IMR-90 (cell line): Measurements from ENCODE around the gene STAT5B. TPM values are rescaled to one million over a fixed set of nuclear protein-coding genes. Genes with fewer than 3 reads are reported as not detected.

Source experiments
- ATAC-seq: fragments of 200-7000 bp; cut with Tn5 transposase; 2 replicates; pipeline ENCODE4 v1.9.1; 2020; ENCODE audit warnings: low read depth, mild to moderate bottlenecking, moderate library complexity
- BruUV-seq: library from RNA; stranded (reverse); fragments of 400-500 nt; replicated peaks from 2 replicates; lab custom pipeline; 2021; lab: Mats Ljungman, UMichigan
- CTCF ChIA-PET: fragments of 300-600 bp; formaldehyde crosslinking; extraction: SDS; loops from one replicate; lab custom pipeline; 2021; ENCODE audit warnings: antibody characterized with exemption; lab: Yijun Ruan, JAX
- POLR2A ChIA-PET: fragments of 300-600 bp; sonication (Branson Sonifier 250); formaldehyde crosslinking; loops from one replicate; lab custom pipeline; 2022; ENCODE audit warnings: antibody characterized with exemption; ENCODE audit not compliant: unreplicated experiment; lab: Charles Lee
- DNase-seq: peaks from one replicate; pipeline ENCODE4 v3.0.0; 2013
- H2AFZ ChIP-seq: replicated peaks from 2 replicates; pipeline ENCODE3; 2013; ENCODE audit warnings: low read length, mild to moderate bottlenecking; ENCODE audit not compliant: poor library complexity
- H2AK5ac ChIP-seq: 2 replicates; pipeline ENCODE4 v1.6.1; 2013; ENCODE audit warnings: low read depth, low read length, inconsistent platforms
- H2AK9ac ChIP-seq: replicated peaks from 2 replicates; pipeline ENCODE3; 2013; ENCODE audit warnings: mild to moderate bottlenecking, low read depth, low read length, moderate library complexity; ENCODE audit not compliant: poor library complexity
- H2BK120ac ChIP-seq: 2 replicates; pipeline ENCODE4 v1.6.1; 2013; ENCODE audit warnings: low read depth, low read length, inconsistent platforms
- H2BK15ac ChIP-seq: 3 replicates; pipeline ENCODE4 v1.6.1; 2013; ENCODE audit warnings: low read depth, low read length, inconsistent platforms
- H2BK20ac ChIP-seq: 2 replicates; pipeline ENCODE4 v1.6.1; 2013; ENCODE audit warnings: low read depth, mild to moderate bottlenecking, inconsistent platforms, low read length, moderate library complexity
- H2BK5ac ChIP-seq: 2 replicates; pipeline ENCODE4 v1.6.1; 2013; ENCODE audit warnings: mild to moderate bottlenecking, low read depth, low read length, inconsistent platforms; ENCODE audit not compliant: poor library complexity, severe bottlenecking
- H3K14ac ChIP-seq: replicated peaks from 2 replicates; pipeline ENCODE4 v1.6.1; 2013; ENCODE audit warnings: low read depth, low read length, inconsistent platforms
- H3K18ac ChIP-seq: 2 replicates; pipeline ENCODE4 v1.6.1; 2013; ENCODE audit warnings: low read depth, low read length, control low read depth
- H3K23ac ChIP-seq: 2 replicates; pipeline ENCODE4 v1.6.1; 2013; ENCODE audit warnings: low read depth, low read length, inconsistent platforms
- H3K27ac ChIP-seq: 2 replicates; pipeline ENCODE4 v1.5.1; 2013; ENCODE audit warnings: mild to moderate bottlenecking, control low read depth, low read length; ENCODE audit not compliant: insufficient read depth
- H3K27me3 ChIP-seq: 2 replicates; pipeline ENCODE4 v1.6.1; 2013; ENCODE audit warnings: low read length; ENCODE audit not compliant: control insufficient read depth, insufficient read depth
- H3K36me3 ChIP-seq: 2 replicates; pipeline ENCODE4 v1.6.1; 2013; ENCODE audit warnings: low read length, mixed read lengths; ENCODE audit not compliant: control insufficient read depth, insufficient read depth
- H3K4ac ChIP-seq: 2 replicates; pipeline ENCODE4 v1.6.1; 2013; ENCODE audit warnings: low read depth, low read length, inconsistent platforms
- H3K4me1 ChIP-seq: 2 replicates; pipeline ENCODE4 v1.6.1; 2013; ENCODE audit warnings: low read length, mixed read lengths; ENCODE audit not compliant: control insufficient read depth, insufficient read depth
- H3K4me2 ChIP-seq: 2 replicates; pipeline ENCODE4 v1.6.1; 2013; ENCODE audit warnings: low read depth, mild to moderate bottlenecking, control low read depth, low read length, moderate library complexity
- H3K4me3 ChIP-seq: 2 replicates; pipeline ENCODE4 v1.5.1; 2013; ENCODE audit warnings: low read depth, mild to moderate bottlenecking, control low read depth, low read length, moderate library complexity; ENCODE audit not compliant: insufficient read depth
- H3K56ac ChIP-seq: 2 replicates; pipeline ENCODE4 v1.6.1; 2013; ENCODE audit warnings: low read length, inconsistent platforms; ENCODE audit not compliant: insufficient read depth; ENCODE audit errors: extremely low read depth
- H3K79me1 ChIP-seq, 2 experiments: 2 replicates each; pipeline ENCODE4 v1.6.1; 2013; ENCODE audit warnings: low read length in 2 of 2, inconsistent platforms in 1 of 2, low read depth in 1 of 2
- H3K9ac ChIP-seq: 2 replicates; pipeline ENCODE4 v1.6.1; 2013; ENCODE audit warnings: low read depth, low read length, control low read depth
- H3K9me1 ChIP-seq: 2 replicates; pipeline ENCODE4 v1.6.1; 2013; ENCODE audit warnings: low read length, inconsistent platforms; ENCODE audit not compliant: insufficient read depth
- H3K9me3 ChIP-seq: 2 replicates; pipeline ENCODE4 v1.6.1; 2013; ENCODE audit warnings: low read length; ENCODE audit not compliant: control insufficient read depth, insufficient read depth
- H4K20me1 ChIP-seq: 2 replicates; pipeline ENCODE4 v1.6.1; 2013; ENCODE audit warnings: low read length, inconsistent platforms; ENCODE audit not compliant: insufficient read depth
- H4K5ac ChIP-seq: 2 replicates; pipeline ENCODE4 v1.6.1; 2013; ENCODE audit warnings: mild to moderate bottlenecking, low read depth, low read length, control low read depth
- H4K8ac ChIP-seq, 2 experiments: 2 replicates each; pipeline ENCODE4 v1.6.1; 2013; ENCODE audit warnings: low read depth in 2 of 2, low read length in 2 of 2, control low read depth in 1 of 2, inconsistent platforms in 1 of 2
- H4K91ac ChIP-seq: 2 replicates; pipeline ENCODE4 v1.6.1; 2013; ENCODE audit warnings: low read depth, low read length, inconsistent platforms; ENCODE audit not compliant: insufficient read depth
- BHLHE40 ChIP-seq: fragments of 150-350 bp; IDR thresholded peaks from 2 replicates; pipeline ENCODE4 v1.6.1; 2016; ENCODE audit warnings: mild to moderate bottlenecking, low read depth, low read length
- CEBPB ChIP-seq: IDR thresholded peaks from 2 replicates; pipeline ENCODE4 v1.6.1; 2012; ENCODE audit warnings: low read depth, low read length, improper control_type of control experiment
- CHD1 ChIP-seq: IDR thresholded peaks from 2 replicates; pipeline ENCODE4 v1.6.1; 2012; ENCODE audit warnings: low read depth, low read length, improper control_type of control experiment
- FOS ChIP-seq: fragments of 150-350 bp; IDR thresholded peaks from 2 replicates; pipeline ENCODE4 v1.6.1; 2016; ENCODE audit warnings: low read depth, low read length
- MAFK ChIP-seq: IDR thresholded peaks from 2 replicates; pipeline ENCODE4 v1.6.1; 2012; ENCODE audit warnings: low read depth, low read length, improper control_type of control experiment
- MAZ ChIP-seq: IDR thresholded peaks from 2 replicates; pipeline ENCODE4 v1.6.1; 2012; ENCODE audit warnings: low read depth, mild to moderate bottlenecking, low read length, improper control_type of control experiment, moderate library complexity, borderline replicate concordance
- NFE2L2 ChIP-seq: fragments of 150-350 bp; IDR thresholded peaks from 2 replicates; pipeline ENCODE4 v1.6.1; 2016; ENCODE audit warnings: low read depth, mild to moderate bottlenecking, low read length
- POLR2A ChIP-seq: IDR thresholded peaks from 2 replicates; pipeline ENCODE4 v1.6.1; 2012; ENCODE audit warnings: mild to moderate bottlenecking, low read depth, low read length
- RAD21 ChIP-seq: IDR thresholded peaks from 2 replicates; pipeline ENCODE4 v1.6.1; 2012; ENCODE audit warnings: low read length, improper control_type of control experiment
- RCOR1 ChIP-seq: IDR thresholded peaks from 2 replicates; pipeline ENCODE4 v1.6.1; 2012; ENCODE audit warnings: mild to moderate bottlenecking, low read length, improper control_type of control experiment; ENCODE audit not compliant: insufficient replicate concordance
- RFX5 ChIP-seq: IDR thresholded peaks from 2 replicates; pipeline ENCODE4 v1.8.0; 2012; ENCODE audit warnings: low read depth, mild to moderate bottlenecking, low read length, moderate library complexity
- SMC3 ChIP-seq: fragments of 150-350 bp; IDR thresholded peaks from 2 replicates; pipeline ENCODE4 v1.6.1; 2016; ENCODE audit warnings: low read depth, mild to moderate bottlenecking, antibody characterized with exemption, low read length, moderate library complexity
- WGBS, 2 experiments: methylation state at CpG; one replicate each; pipeline versions ENCODE4 v1.1.5 to v1.1.7; 2013; ENCODE audit warnings: missing lambda C conversion rate in 2 of 2; ENCODE audit not compliant: insufficient read length in 1 of 2; ENCODE audit errors: extremely low coverage in 2 of 2; 5-methylcytosine and 5-hydroxymethylcytosine counted together
- dilution Hi-C: fragments of 300-500 bp; cut with HindIII; formaldehyde crosslinking; loops from one replicate; pipeline ENCODE4 v1.14.3; 2018; ENCODE audit warnings: low sequenced_read_pairs; ENCODE audit not compliant: unreplicated experiment
- in situ Hi-C: fragments of 300-500 bp; cut with MboI; formaldehyde crosslinking; loops from 3 replicates; pipeline ENCODE4 v1.14.3; 2019; ENCODE audit warnings: low sequenced_read_pairs, inconsistent platforms, mixed read lengths
- intact Hi-C: fragments of 100-400 bp; cut with micrococcal nuclease; formaldehyde crosslinking; loops from 2 replicates; pipeline ENCODE4 v1.10.0; 2022
- polyA plus RNA-seq, 3 experiments: library from polyadenylated mRNA; depleted of rRNA; stranded (reverse); fragments of >200 nt; gene quantifications; 2 replicates each; pipeline ENCODE4 v1.2.3, GENCODE V29; 2012; ENCODE audit warnings: low replicate concordance in 1 of 3
- total RNA-seq: library from RNA; depleted of rRNA; stranded (reverse); fragments of >200 nt; gene quantifications from 2 replicates; pipeline ENCODE4 v1.2.3, GENCODE V29; 2012
- TF ChIP-seq, protein P1 (sequence below): fragments of 150-350 bp; IDR thresholded peaks from 2 replicates; pipeline ENCODE4 v1.6.1; 2016; ENCODE audit warnings: low read depth, mild to moderate bottlenecking, low read length, moderate library complexity, borderline replicate concordance

Gene STAT5B
- total and polyA plus RNA-seq, 2 of the 4 experiments (the other 2 are of a cell fraction): 24.4 to 29.6 TPM

DNA sequence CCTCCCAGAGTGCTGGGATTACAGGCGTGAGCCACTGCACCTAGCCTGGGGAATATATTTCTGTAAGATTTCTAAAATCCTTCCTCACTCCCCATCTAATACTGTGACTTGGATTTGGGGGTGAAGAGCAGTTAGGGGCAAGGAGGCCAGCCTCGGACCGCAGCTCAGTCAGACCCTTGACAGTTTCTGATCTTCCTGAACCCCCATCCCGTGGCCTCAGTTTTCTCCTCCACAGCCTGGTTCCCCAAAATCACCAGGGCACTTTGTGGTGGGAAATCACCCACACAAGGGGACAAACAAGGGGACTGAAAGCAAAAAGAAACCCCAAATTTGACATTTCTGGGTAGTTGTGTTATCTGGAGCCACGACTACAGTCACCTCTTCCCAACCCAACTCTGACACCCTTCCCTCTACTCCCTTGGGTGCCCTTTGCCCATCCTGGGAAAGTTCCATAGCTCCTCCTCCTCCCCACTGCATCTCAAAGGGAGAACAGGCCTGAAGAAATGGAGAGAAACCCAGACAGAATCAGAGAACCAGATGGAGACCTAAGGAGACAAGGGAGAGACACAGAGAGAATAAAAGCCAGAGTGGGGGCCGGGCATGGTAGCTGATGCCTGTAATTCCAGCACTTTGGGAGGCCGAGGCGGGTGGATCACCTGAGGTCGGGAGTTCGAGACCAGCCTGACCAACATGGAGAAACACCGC is 9.3 kb upstream of the STAT5B start:
- no peak overlapping the region for H2AK9ac ChIP-seq
- no TSS peak for BruUV-seq
- no peak overlapping the region for H2BK15ac ChIP-seq
- ATAC-seq (no peak), DNase-seq (no peak)
- H3K27me3 ChIP-seq: no peaks in the 10 kb centered on the region; the same call in 1 of the 2 replicates
- no peaks in the 10 kb centered on the region for H3K79me1 ChIP-seq
- H3K27ac ChIP-seq: no peak overlapping the region
- H4K20me1 ChIP-seq: no peaks in the 10 kb centered on the region
- H4K8ac ChIP-seq: no peak overlapping the region
- H3K56ac ChIP-seq: no peak overlapping the region
- WGBS, 2 experiments: no CpG with 5 or more reads among the region's 11 CpGs
- in situ Hi-C loops: no loop called here
- H3K23ac ChIP-seq: no peak overlapping the region
- no peak overlapping the region for H3K4me2 ChIP-seq
- intact Hi-C loops: no loop called here
- no peak overlapping the region for H3K18ac ChIP-seq
- H2AFZ ChIP-seq: no peak overlapping the region
- H2BK120ac ChIP-seq: no peak overlapping the region
- H3K4me1 ChIP-seq: peaks cover 14% of the 10 kb centered on the region
- dilution Hi-C loops: no loop called here
- H2BK5ac ChIP-seq: no peak overlapping the region
- H3K9me1 ChIP-seq: 0 out of 2 replicates have a peak, but pooled peaks cover 4% of the 10 kb centered on the region
- H3K9me3 ChIP-seq: no peaks in the 10 kb centered on the region
- POLR2A ChIA-PET: no interaction called here
- H3K36me3 ChIP-seq: no peaks in the 10 kb centered on the region
- CTCF ChIA-PET: no interaction called here
- no peak overlapping the region for H4K91ac ChIP-seq
- H3K4me3 ChIP-seq: no peak overlapping the region
- H3K4ac ChIP-seq: no peak overlapping the region
- H2BK20ac ChIP-seq: no peak overlapping the region
- no peak overlapping the region; the same call in 1 of the 2 replicates for H2AK5ac ChIP-seq
- H3K9ac ChIP-seq: no peak overlapping the region
- TF ChIP-seq MAFK (no peak), POLR2A (no peak), SMC3 (no peak), NFE2L2 (no peak), RCOR1 (no peak), RFX5 (no peak), BHLHE40 (no peak), MAZ (no peak), CEBPB (no peak), FOS (no peak), CHD1 (no peak), RAD21 (no peak)
- TF ChIP-seq, protein P1, sequence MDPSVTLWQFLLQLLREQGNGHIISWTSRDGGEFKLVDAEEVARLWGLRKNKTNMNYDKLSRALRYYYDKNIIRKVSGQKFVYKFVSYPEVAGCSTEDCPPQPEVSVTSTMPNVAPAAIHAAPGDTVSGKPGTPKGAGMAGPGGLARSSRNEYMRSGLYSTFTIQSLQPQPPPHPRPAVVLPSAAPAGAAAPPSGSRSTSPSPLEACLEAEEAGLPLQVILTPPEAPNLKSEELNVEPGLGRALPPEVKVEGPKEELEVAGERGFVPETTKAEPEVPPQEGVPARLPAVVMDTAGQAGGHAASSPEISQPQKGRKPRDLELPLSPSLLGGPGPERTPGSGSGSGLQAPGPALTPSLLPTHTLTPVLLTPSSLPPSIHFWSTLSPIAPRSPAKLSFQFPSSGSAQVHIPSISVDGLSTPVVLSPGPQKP: no peak
- H4K5ac ChIP-seq: no peak overlapping the region
- H3K14ac ChIP-seq: no peak overlapping the region
